Neural progenitor cell (in vitro differentiated cells): ENCODE data around the gene WSCD2. TPM values are rescaled to one million over a fixed set of nuclear protein-coding genes. Genes with fewer than 3 reads are reported as not detected.

Source experiments
- DNase-seq: peaks from one replicate; pipeline ENCODE4 v3.0.0-alpha.2; 2016; ENCODE audit warnings: low spot score
- H2AFZ ChIP-seq: fragments of 200-600 bp; sonication (generic); replicated peaks from 2 replicates; pipeline ENCODE4 v1.6.1; 2016; ENCODE audit warnings: antibody characterized with exemption
- H3F3A ChIP-seq: fragments of 200-600 bp; sonication (generic); 2 replicates; pipeline ENCODE4 v1.6.1; 2016; ENCODE audit warnings: antibody characterized with exemption, low read depth
- H3K27ac ChIP-seq: fragments of 200-600 bp; sonication (generic); 2 replicates; pipeline ENCODE4 v1.5.1; 2016; ENCODE audit warnings: mild to moderate bottlenecking
- H3K27me3 ChIP-seq: fragments of 200-600 bp; sonication (generic); 2 replicates; pipeline ENCODE4 v1.6.1; 2016; ENCODE audit warnings: mild to moderate bottlenecking, moderate library complexity
- H3K36me3 ChIP-seq: fragments of 200-600 bp; sonication (generic); 2 replicates; pipeline ENCODE4 v1.5.1; 2016
- H3K4me1 ChIP-seq: fragments of 200-600 bp; sonication (generic); 2 replicates; pipeline ENCODE4 v1.6.1; 2016; ENCODE audit warnings: mixed run types
- H3K4me2 ChIP-seq: fragments of 200-600 bp; sonication (generic); 2 replicates; pipeline ENCODE4 v1.6.1; 2016
- H3K4me3 ChIP-seq: fragments of 200-600 bp; sonication (generic); 2 replicates; pipeline ENCODE4 v1.5.1; 2016
- H3K79me2 ChIP-seq: fragments of 200-600 bp; sonication (generic); 2 replicates; pipeline ENCODE4 v1.6.1; 2016; ENCODE audit warnings: low read depth
- H3K9ac ChIP-seq: fragments of 200-600 bp; sonication (generic); 2 replicates; pipeline ENCODE4 v1.6.1; 2016
- H3K9me3 ChIP-seq: fragments of 200-600 bp; sonication (generic); 2 replicates; pipeline ENCODE4 v1.5.1; 2016; ENCODE audit warnings: low read depth
- H4K20me1 ChIP-seq: fragments of 200-600 bp; sonication (generic); 2 replicates; pipeline ENCODE4 v1.6.1; 2016; ENCODE audit warnings: low read depth
- H3K27ac Mint-ChIP-seq: 3 replicates; pipeline ENCODE4 v1.8.0; 2021; ENCODE audit warnings: mixed read lengths
- H3K27me3 Mint-ChIP-seq: 2 replicates; pipeline ENCODE4 v1.8.0; 2022; ENCODE audit warnings: low read depth, mild to moderate bottlenecking, inconsistent platforms, moderate library complexity, mixed read lengths; ENCODE audit not compliant: insufficient read depth
- H3K36me3 Mint-ChIP-seq: 3 replicates; pipeline ENCODE4 v1.8.0; 2021; ENCODE audit warnings: mixed read lengths
- H3K4me1 Mint-ChIP-seq: 3 replicates; pipeline ENCODE4 v1.8.0; 2021; ENCODE audit warnings: mixed read lengths
- H3K4me3 Mint-ChIP-seq: 3 replicates; pipeline ENCODE4 v1.8.0; 2021; ENCODE audit warnings: mild to moderate bottlenecking, moderate library complexity, mixed read lengths
- H3K9me3 Mint-ChIP-seq: 3 replicates; pipeline ENCODE4 v1.8.0; 2020; ENCODE audit warnings: mixed read lengths
- CTCF ChIP-seq: fragments of 200-600 bp; sonication (generic); IDR thresholded peaks from 2 replicates; pipeline ENCODE4 v1.5.1; 2017; ENCODE audit warnings: antibody characterized with exemption, mild to moderate bottlenecking
- EZH2 ChIP-seq: fragments of 200-600 bp; sonication (generic); IDR thresholded peaks from 2 replicates; pipeline ENCODE4 v1.6.1; 2017; ENCODE audit warnings: antibody characterized with exemption, mild to moderate bottlenecking, moderate library complexity
- EZH2phosphoT487 ChIP-seq: fragments of 200-600 bp; sonication (generic); IDR thresholded peaks from 2 replicates; pipeline ENCODE4 v1.6.1; 2017; ENCODE audit warnings: antibody characterized with exemption
- total RNA-seq: library from RNA; depleted of rRNA; stranded (reverse); fragments of >200 nt; gene quantifications from 2 replicates; pipeline ENCODE4 v1.2.3, GENCODE V29; 2015; ENCODE audit warnings: low replicate concordance

Gene WSCD2
- total RNA-seq, 1 donor from 2014 or later = 6.6 TPM

GRCh38 chr12:108284163-108284562 is 155.1 kb downstream of the WSCD2 start:
- H3K36me3 Mint-ChIP-seq = no peaks in the 10 kb centered on the region
- peaks cover 6% of the 10 kb centered on the region for H3K27me3 Mint-ChIP-seq
- H3K4me1 Mint-ChIP-seq = peaks cover 14% of the 10 kb centered on the region
- Histone ChIP-seq H3K9me3 (no peaks in the 10 kb centered on the region), H4K20me1 (no peaks in the 10 kb centered on the region), H3K4me2 (no peak overlapping the region), H3K79me2 (no peaks in the 10 kb centered on the region), H3K4me1 (no peaks in the 10 kb centered on the region), H3F3A (no peaks in the 10 kb centered on the region), H3K27ac (no peak overlapping the region), H3K4me3 (no peak overlapping the region), H2AFZ (no peak overlapping the region), H3K36me3 (no peaks in the 10 kb centered on the region), H3K27me3 (no peaks in the 10 kb centered on the region), H3K9ac (no peak overlapping the region)
- no peak for DNase-seq
- TF ChIP-seq EZH2 (no peak), CTCF (no peak), EZH2phosphoT487 (no peak)
- H3K9me3 Mint-ChIP-seq = no peaks in the 10 kb centered on the region
- H3K4me3 Mint-ChIP-seq = no peak overlapping the region
- no peak overlapping the region for H3K27ac Mint-ChIP-seq

GRCh38 chr12:108285016-108285415 is 155.9 kb downstream of the WSCD2 start:
- Histone ChIP-seq H3K9ac (no peak overlapping the region), H4K20me1 (no peaks in the 10 kb centered on the region), H3K27me3 (no peaks in the 10 kb centered on the region), H3K9me3 (no peaks in the 10 kb centered on the region), H3K79me2 (no peaks in the 10 kb centered on the region), H3K36me3 (no peaks in the 10 kb centered on the region), H3K4me1 (no peaks in the 10 kb centered on the region), H3K4me3 (no peak overlapping the region), H3K27ac (no peak overlapping the region), H3K4me2 (no peak overlapping the region), H2AFZ (no peak overlapping the region), H3F3A (no peaks in the 10 kb centered on the region)
- DNase-seq = no peak
- no peak overlapping the region for H3K27ac Mint-ChIP-seq
- TF ChIP-seq EZH2 = no peak
- TF ChIP-seq CTCF = no peak
- no peak for TF ChIP-seq EZH2phosphoT487
- no peaks in the 10 kb centered on the region for H3K36me3 Mint-ChIP-seq
- peaks cover 18% of the 10 kb centered on the region for H3K4me1 Mint-ChIP-seq
- H3K9me3 Mint-ChIP-seq = no peaks in the 10 kb centered on the region
- no peak overlapping the region for H3K4me3 Mint-ChIP-seq
- peaks cover 6% of the 10 kb centered on the region for H3K27me3 Mint-ChIP-seq

- Histone ChIP-seq H3K27ac (no peak overlapping the region), H3K9me3 (no peaks in the 10 kb centered on the region), H3K9ac (no peak overlapping the region), H3K36me3 (no peaks in the 10 kb centered on the region), H3K27me3 (no peaks in the 10 kb centered on the region), H3K4me1 (no peaks in the 10 kb centered on the region), H3K4me3 (no peak overlapping the region), H4K20me1 (no peaks in the 10 kb centered on the region), H3K4me2 (no peak overlapping the region), H3F3A (no peaks in the 10 kb centered on the region), H2AFZ (no peak overlapping the region), H3K79me2 (no peaks in the 10 kb centered on the region)
- H3K4me1 Mint-ChIP-seq = peaks cover 16% of the 10 kb centered on the region
- DNase-seq = no peak
- no peaks in the 10 kb centered on the region for H3K9me3 Mint-ChIP-seq
- TF ChIP-seq EZH2 = no peak
- peaks cover 8% of the 10 kb centered on the region for H3K27me3 Mint-ChIP-seq
- H3K36me3 Mint-ChIP-seq = no peaks in the 10 kb centered on the region
- H3K27ac Mint-ChIP-seq = peak overlapping the region; percentile 44
- no peak overlapping the region for H3K4me3 Mint-ChIP-seq
Observed at GRCh38 chr12:108287227-108287626, 158.1 kb downstream of the WSCD2 start.

- Histone ChIP-seq H3K79me2 (no peaks in the 10 kb centered on the region), H3K36me3 (no peaks in the 10 kb centered on the region), H3F3A (no peaks in the 10 kb centered on the region), H3K4me3 (no peak overlapping the region), H3K27me3 (no peaks in the 10 kb centered on the region), H4K20me1 (no peaks in the 10 kb centered on the region), H3K27ac (no peak overlapping the region), H3K4me2 (no peak overlapping the region), H3K9ac (no peak overlapping the region), H3K9me3 (no peaks in the 10 kb centered on the region), H2AFZ (no peak overlapping the region), H3K4me1 (no peaks in the 10 kb centered on the region)
- H3K4me1 Mint-ChIP-seq = peaks cover 6% of the 10 kb centered on the region
- no peaks in the 10 kb centered on the region for H3K9me3 Mint-ChIP-seq
- no peak overlapping the region for H3K4me3 Mint-ChIP-seq
- H3K36me3 Mint-ChIP-seq = no peaks in the 10 kb centered on the region
- TF ChIP-seq CTCF (no peak), EZH2 (no peak), EZH2phosphoT487 (no peak)
- H3K27ac Mint-ChIP-seq = no peak overlapping the region
- H3K27me3 Mint-ChIP-seq = peaks cover 16% of the 10 kb centered on the region
- DNase-seq = no peak
Observed at GRCh38 chr12:108289350-108290161, 160.5 kb downstream of the WSCD2 start.
